ENCODE results near the gene MRPS14. TPM values are rescaled to one million over a fixed set of nuclear protein-coding genes. Genes with fewer than 3 reads are reported as not detected.
"Not testable (repeated sequence)": the region's sequence is repeated elsewhere in the genome, so short reads cannot be mapped to it uniquely, and the experiment has no call there.

MRPS14 gene
- total RNA-seq, 4 donors from 2014 or later = 6.4 to 16.5 (median 12.8) TPM

- intact Hi-C loops (cut with DNase I; ENCODE audit: low total_unique reads) = no loop called here
- DNase-seq (ENCODE audit: low spot score in 2 of 2) = no peak
- WGBS, 2 donors = 77 to 85% methylated on average over 2 of the region's 2 CpGs
- TF ChIP-seq, protein P1, sequence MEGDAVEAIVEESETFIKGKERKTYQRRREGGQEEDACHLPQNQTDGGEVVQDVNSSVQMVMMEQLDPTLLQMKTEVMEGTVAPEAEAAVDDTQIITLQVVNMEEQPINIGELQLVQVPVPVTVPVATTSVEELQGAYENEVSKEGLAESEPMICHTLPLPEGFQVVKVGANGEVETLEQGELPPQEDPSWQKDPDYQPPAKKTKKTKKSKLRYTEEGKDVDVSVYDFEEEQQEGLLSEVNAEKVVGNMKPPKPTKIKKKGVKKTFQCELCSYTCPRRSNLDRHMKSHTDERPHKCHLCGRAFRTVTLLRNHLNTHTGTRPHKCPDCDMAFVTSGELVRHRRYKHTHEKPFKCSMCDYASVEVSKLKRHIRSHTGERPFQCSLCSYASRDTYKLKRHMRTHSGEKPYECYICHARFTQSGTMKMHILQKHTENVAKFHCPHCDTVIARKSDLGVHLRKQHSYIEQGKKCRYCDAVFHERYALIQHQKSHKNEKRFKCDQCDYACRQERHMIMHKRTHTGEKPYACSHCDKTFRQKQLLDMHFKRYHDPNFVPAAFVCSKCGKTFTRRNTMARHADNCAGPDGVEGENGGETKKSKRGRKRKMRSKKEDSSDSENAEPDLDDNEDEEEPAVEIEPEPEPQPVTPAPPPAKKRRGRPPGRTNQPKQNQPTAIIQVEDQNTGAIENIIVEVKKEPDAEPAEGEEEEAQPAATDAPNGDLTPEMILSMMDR (IDR thresholded peaks at IDR 0.05) = no peak
- TF ChIP-seq POLR2A (IDR thresholded peaks at IDR 0.05) = no peak
- no peak overlapping the region for H3K4me3 ChIP-seq (ENCODE audit: low read depth, poor library complexity, severe bottlenecking)
Measured at GRCh38 chr1:175034775-175035174, 11.6 kb upstream of the MRPS14 start.

DNA sequence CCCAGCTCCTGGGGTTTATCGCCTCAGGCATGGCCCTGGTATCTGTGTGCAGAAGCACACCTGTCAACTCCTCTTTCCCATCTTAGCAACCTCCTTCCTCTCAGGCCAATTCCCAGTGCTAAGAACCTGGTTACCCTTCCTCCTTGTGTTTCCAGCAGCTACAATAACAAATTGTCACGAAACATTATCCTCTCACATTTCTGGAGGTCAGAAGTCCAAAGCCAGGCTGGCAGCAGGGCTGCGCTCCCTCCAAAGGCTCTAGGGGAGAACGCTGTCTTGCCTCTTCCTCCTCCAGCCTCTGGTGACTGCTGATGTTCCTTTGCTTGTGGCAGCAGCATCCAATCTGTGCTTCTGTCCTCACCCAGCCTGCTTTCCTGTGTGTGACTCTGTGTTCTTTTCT lies 10.7 kb upstream of the MRPS14 start:
- TF ChIP-seq, protein P1 (IDR thresholded peaks at IDR 0.05) = no peak
- TF ChIP-seq POLR2A (IDR thresholded peaks at IDR 0.05) = no peak
- intact Hi-C loops (cut with DNase I; ENCODE audit: low total_unique reads) = no loop called here
- H3K4me3 ChIP-seq (ENCODE audit: low read depth, poor library complexity, severe bottlenecking) = no peak overlapping the region
- WGBS, 2 donors = 92 to 93% methylated on average over 4 of the region's 4 CpGs
- no peak for DNase-seq (ENCODE audit: low spot score in 2 of 2)

DNA sequence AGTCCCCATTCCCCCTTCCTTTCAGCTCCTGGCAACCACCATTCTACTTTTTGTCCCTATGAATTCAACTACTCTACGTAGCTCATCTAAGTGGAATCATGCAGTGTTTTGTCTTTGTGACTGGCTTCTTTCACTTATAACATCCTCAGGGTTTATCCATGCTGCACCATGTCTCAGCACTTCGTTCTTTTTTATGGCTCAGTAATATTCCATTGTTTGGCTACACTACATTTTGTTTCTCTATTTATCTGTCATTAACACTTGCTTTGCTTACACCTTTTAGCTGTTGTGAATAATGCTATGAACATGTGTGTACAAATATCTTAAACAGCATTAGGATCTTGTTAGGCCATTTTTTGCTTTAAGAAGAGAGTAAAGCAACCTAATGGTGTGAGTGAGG lies 1.5 kb upstream of the MRPS14 start:
- WGBS, 2 donors = 95 to 97% methylated on average over 2 of the region's 2 CpGs
- intact Hi-C loops (cut with DNase I; ENCODE audit: low total_unique reads) = no loop called here
- no peak for DNase-seq (ENCODE audit: low spot score in 2 of 2)
- H3K4me3 ChIP-seq (ENCODE audit: low read depth, poor library complexity, severe bottlenecking) = no peak overlapping the region
- TF ChIP-seq POLR2A (IDR thresholded peaks at IDR 0.05) = no peak
- TF ChIP-seq, protein P1 (IDR thresholded peaks at IDR 0.05) = no peak

GRCh38 chr1:175023922-175024242 lies 657 bp upstream of the MRPS14 start:
- DNase-seq (ENCODE audit: low spot score in 2 of 2); intact Hi-C loops (cut with DNase I; ENCODE audit: low total_unique reads); H3K4me3 ChIP-seq (ENCODE audit: low read depth, poor library complexity, severe bottlenecking): not testable (repeated sequence)
- 92% methylated on average over 2 of the region's 2 CpGs for WGBS, 2 donors

GRCh38 chr1:175019524-175019923 lies 3.7 kb downstream of the MRPS14 start:
- 81 to 89% methylated on average over 3 of the region's 3 CpGs for WGBS, 2 donors
- intact Hi-C loops (cut with DNase I; ENCODE audit: low total_unique reads) = no loop called here
- DNase-seq (ENCODE audit: low spot score in 2 of 2) = no peak
- TF ChIP-seq, protein P1 (IDR thresholded peaks at IDR 0.05) = no peak
- TF ChIP-seq POLR2A (IDR thresholded peaks at IDR 0.05) = no peak
- no peak overlapping the region for H3K4me3 ChIP-seq (ENCODE audit: low read depth, poor library complexity, severe bottlenecking)

- no peak for DNase-seq (ENCODE audit: low spot score in 2 of 2)
- H3K4me3 ChIP-seq (ENCODE audit: low read depth, poor library complexity, severe bottlenecking) = no peak overlapping the region
- TF ChIP-seq, protein P1 (IDR thresholded peaks at IDR 0.05) = no peak
- TF ChIP-seq POLR2A (IDR thresholded peaks at IDR 0.05) = no peak
- intact Hi-C loops (cut with DNase I; ENCODE audit: low total_unique reads) = no loop called here
- 94 to 95% methylated on average over 4 of the region's 4 CpGs for WGBS, 2 donors
Measured at GRCh38 chr1:175015243-175015642, 8.0 kb downstream of the MRPS14 start.
